Endothelial cell of umbilical vein (primary cell): ENCODE results near the gene PTPRT. TPM values are rescaled to one million over a fixed set of nuclear protein-coding genes. Genes with fewer than 3 reads are reported as not detected.

Experiments
- BruUV-seq: library from RNA; stranded (reverse); fragments of 400-500 nt; replicated peaks from 2 replicates; lab custom pipeline; 2021; lab: Mats Ljungman, UMichigan
- CTCF ChIA-PET: fragments of 300-600, 350-600 bp; sonication (Branson Sonifier 250); formaldehyde crosslinking; loops from one replicate; lab custom pipeline; 2021; ENCODE audit warnings: antibody characterized with exemption, inconsistent platforms; lab: Charles Lee
- POLR2A ChIA-PET: fragments of 300-600, 350-600 bp; sonication (Branson Sonifier 250); formaldehyde crosslinking; loops from one replicate; lab custom pipeline; 2021; ENCODE audit warnings: antibody characterized with exemption, inconsistent platforms; lab: Charles Lee
- DNase-seq: peaks from one replicate; pipeline ENCODE4 v3.0.0-alpha.2; 2011; ENCODE audit warnings: low read depth, low spot score
- FAIRE-seq: peaks from 2 replicates; lab custom pipeline; 2011; peaks lifted over from hg19 to GRCh38; lab: Jason Lieb, UNC
- H2AFZ ChIP-seq: 2 replicates; pipeline ENCODE4 v1.6.0; 2012; ENCODE audit warnings: low read depth, low read length, control low read depth, inconsistent platforms
- H3K27ac ChIP-seq: 2 replicates; pipeline ENCODE4 v1.5.1; 2011; ENCODE audit warnings: low read depth, mild to moderate bottlenecking, control low read depth, low read length, moderate library complexity; ENCODE audit not compliant: insufficient read depth
- H3K27me3 ChIP-seq, 2 experiments: 2 replicates each; pipeline versions ENCODE4 v1.6.0 to v1.6.1; 2011; ENCODE audit warnings: low read length in 2 of 2, mixed read lengths in 1 of 2; ENCODE audit not compliant: control insufficient read depth in 2 of 2, insufficient read depth in 2 of 2
- H3K36me3 ChIP-seq, 2 experiments: 2 replicates in 1 of 2; 3 replicates in 1 of 2; pipeline ENCODE4 v1.5.1; 2011; ENCODE audit warnings: low read length in 2 of 2, mild to moderate bottlenecking in 1 of 2, moderate library complexity in 1 of 2; ENCODE audit not compliant: control insufficient read depth in 2 of 2, insufficient read depth in 2 of 2; ENCODE audit errors: extremely low read depth in 1 of 2
- H3K4me1 ChIP-seq: 3 replicates; pipeline ENCODE4 v1.5.1; 2011; ENCODE audit warnings: mild to moderate bottlenecking, low read length; ENCODE audit not compliant: control insufficient read depth, insufficient read depth; ENCODE audit errors: extremely low read depth
- H3K4me2 ChIP-seq: 2 replicates; pipeline ENCODE4 v1.6.1; 2011; ENCODE audit warnings: low read length, control low read depth, mixed read lengths; ENCODE audit not compliant: insufficient read depth
- H3K4me3 ChIP-seq, 3 experiments: fragments of 200-600 bp in 1 of 3; sonication (generic), shearing (Covaris generic) in 1 of 3; replicated peaks in 1 of 3; 2 replicates each; pipeline ENCODE4 v1.5.1; 2011 to 2016; ENCODE audit warnings: control low read depth in 3 of 3, low read length in 3 of 3, mild to moderate bottlenecking in 2 of 3, inconsistent platforms in 1 of 3, low read depth in 1 of 3, moderate library complexity in 1 of 3; ENCODE audit not compliant: insufficient read depth in 1 of 3
- H3K79me2 ChIP-seq: 2 replicates; pipeline ENCODE4 v1.6.0; 2012; ENCODE audit warnings: low read length, inconsistent platforms; ENCODE audit not compliant: control insufficient read depth, insufficient read depth
- H3K9ac ChIP-seq: replicated peaks from 2 replicates; pipeline ENCODE3; 2011; ENCODE audit warnings: low read length, control low read depth; ENCODE audit not compliant: insufficient read depth; ENCODE audit errors: extremely low read depth
- H3K9me1 ChIP-seq: replicated peaks from 3 replicates; pipeline ENCODE4 v1.6.0; 2011; ENCODE audit warnings: mild to moderate bottlenecking, low read length; ENCODE audit not compliant: control insufficient read depth, insufficient read depth; ENCODE audit errors: extremely low read depth
- H3K9me3 ChIP-seq: replicated peaks from 2 replicates; pipeline ENCODE4 v1.5.1; 2012; ENCODE audit warnings: low read length, inconsistent platforms; ENCODE audit not compliant: control insufficient read depth, insufficient read depth
- H4K20me1 ChIP-seq: replicated peaks from 2 replicates; pipeline ENCODE3; 2011; ENCODE audit warnings: mild to moderate bottlenecking, low read length; ENCODE audit not compliant: control insufficient read depth, insufficient read depth; ENCODE audit errors: extremely low read depth
- EZH2 ChIP-seq: IDR thresholded peaks from 2 replicates; pipeline ENCODE4 v1.6.1; 2012; ENCODE audit warnings: borderline replicate concordance, low read depth, mild to moderate bottlenecking, moderate library complexity, low read length, inconsistent platforms; ENCODE audit not compliant: severe bottlenecking
- FOS ChIP-seq: IDR thresholded peaks from 2 replicates; pipeline ENCODE4 v1.6.1; 2011; ENCODE audit warnings: mild to moderate bottlenecking, low read length, moderate library complexity, borderline replicate concordance; ENCODE audit not compliant: insufficient read depth
- JUN ChIP-seq: IDR thresholded peaks from 2 replicates; pipeline ENCODE4 v1.6.1; 2011; ENCODE audit warnings: borderline replicate concordance, low read depth; ENCODE audit not compliant: insufficient read length, insufficient read depth
- POLR2AphosphoS5 ChIP-seq: IDR thresholded peaks from 2 replicates; pipeline ENCODE4 v1.6.1; 2012; ENCODE audit warnings: low read depth, mild to moderate bottlenecking, control low read depth, low read length, moderate library complexity; ENCODE audit not compliant: insufficient read depth
- dilution Hi-C: fragments of 300-500 bp; cut with MboI; formaldehyde crosslinking; loops from one replicate; pipeline ENCODE4 v1.15.0; 2019; ENCODE audit warnings: low sequenced_read_pairs; ENCODE audit not compliant: extremely low pct_ligation_motif_present
- intact Hi-C: fragments of 100-400 bp; cut with micrococcal nuclease; formaldehyde crosslinking; loops from one replicate; pipeline ENCODE4 v1.10.0; 2022
- polyA plus RNA-seq, 4 experiments: library from polyadenylated mRNA; depleted of rRNA in 3 of 4; stranded (reverse) in 3 of 4; unstranded in 1 of 4; fragments of >200 nt; gene quantifications; 2 replicates each; pipeline versions ENCODE4 v1.2.1 to v1.2.3, GENCODE V29; 2011 to 2012; ENCODE audit warnings: missing spikeins in 1 of 4
- total RNA-seq: library from RNA; stranded (reverse); gene quantifications from 2 replicates; pipeline ENCODE4 v1.2.3, GENCODE V29; 2021
- TF ChIP-seq, protein P1 (sequence below), 2 donors: IDR thresholded peaks; 1 replicate in 1 of 2; 2 replicates in 1 of 2; pipeline ENCODE4 v1.5.1; 2011; ENCODE audit warnings: low read length in 2 of 2, mild to moderate bottlenecking in 2 of 2, moderate library complexity in 2 of 2, control low read depth in 1 of 2, inconsistent platforms in 1 of 2, low read depth in 1 of 2; ENCODE audit not compliant: insufficient read depth in 1 of 2; ENCODE audit errors: extremely low read depth in 1 of 2
- TF ChIP-seq, protein P2 (sequence below): IDR thresholded peaks from 2 replicates; pipeline ENCODE4 v1.6.1; 2011; ENCODE audit not compliant: insufficient read depth, insufficient read length

Gene PTPRT
- total and polyA plus RNA-seq, 2 donors (not counting 3 experiments of a cell fraction or from before 2014, with no cell fraction given), result not detected

DNA sequence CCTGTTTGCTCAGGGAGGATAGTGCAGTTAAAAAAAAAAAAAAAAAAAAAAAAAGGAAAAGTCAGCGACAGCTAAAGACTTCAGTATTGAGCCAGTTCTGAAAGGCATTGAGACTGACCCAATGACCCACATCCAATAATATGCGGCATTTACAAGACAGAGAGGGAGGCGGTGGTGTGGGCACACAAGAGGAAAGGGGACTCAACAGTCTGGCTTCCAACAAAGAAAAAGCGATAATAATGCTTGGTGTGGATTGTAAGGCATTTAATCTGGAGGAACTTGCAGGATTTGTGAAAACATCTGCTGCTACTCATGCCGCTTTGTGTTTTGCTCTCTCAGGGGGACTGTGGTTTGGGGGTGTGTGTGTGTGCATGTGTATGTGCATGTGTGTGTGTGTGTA lies 787.3 kb downstream of the PTPRT start:
- Histone ChIP-seq H3K4me3 (no peak overlapping the region), H2AFZ (no peak overlapping the region), H4K20me1 (no peaks in the 10 kb centered on the region), H3K27ac (no peak overlapping the region), H3K4me2 (no peak overlapping the region), H3K9ac (no peak overlapping the region), H3K9me1 (no peaks in the 10 kb centered on the region), H3K27me3 (no peaks in the 10 kb centered on the region), H3K79me2 (no peaks in the 10 kb centered on the region), H3K9me3 (peaks cover 5% of the 10 kb centered on the region), H3K4me1 (no peaks in the 10 kb centered on the region), H3K36me3 (no peaks in the 10 kb centered on the region)
- ChIA-PET POLR2A (no interaction called here), CTCF (no interaction called here)
- FAIRE-seq (no peak), DNase-seq (no peak)
- intact Hi-C loops, result no loop called here
- dilution Hi-C loops, result no loop called here
- BruUV-seq, result no TSS peak
- TF ChIP-seq EZH2 (no peak), JUN (no peak), FOS (no peak), POLR2AphosphoS5 (no peak)
- TF ChIP-seq, protein P1, sequence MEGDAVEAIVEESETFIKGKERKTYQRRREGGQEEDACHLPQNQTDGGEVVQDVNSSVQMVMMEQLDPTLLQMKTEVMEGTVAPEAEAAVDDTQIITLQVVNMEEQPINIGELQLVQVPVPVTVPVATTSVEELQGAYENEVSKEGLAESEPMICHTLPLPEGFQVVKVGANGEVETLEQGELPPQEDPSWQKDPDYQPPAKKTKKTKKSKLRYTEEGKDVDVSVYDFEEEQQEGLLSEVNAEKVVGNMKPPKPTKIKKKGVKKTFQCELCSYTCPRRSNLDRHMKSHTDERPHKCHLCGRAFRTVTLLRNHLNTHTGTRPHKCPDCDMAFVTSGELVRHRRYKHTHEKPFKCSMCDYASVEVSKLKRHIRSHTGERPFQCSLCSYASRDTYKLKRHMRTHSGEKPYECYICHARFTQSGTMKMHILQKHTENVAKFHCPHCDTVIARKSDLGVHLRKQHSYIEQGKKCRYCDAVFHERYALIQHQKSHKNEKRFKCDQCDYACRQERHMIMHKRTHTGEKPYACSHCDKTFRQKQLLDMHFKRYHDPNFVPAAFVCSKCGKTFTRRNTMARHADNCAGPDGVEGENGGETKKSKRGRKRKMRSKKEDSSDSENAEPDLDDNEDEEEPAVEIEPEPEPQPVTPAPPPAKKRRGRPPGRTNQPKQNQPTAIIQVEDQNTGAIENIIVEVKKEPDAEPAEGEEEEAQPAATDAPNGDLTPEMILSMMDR (IDR thresholded peaks at IDR 0.05; ENCODE audit: extremely low read depth in 1 of 2, insufficient read depth in 1 of 2, low read depth in 1 of 2, low read length in 2 of 2), result no peak
- TF ChIP-seq, protein P2, sequence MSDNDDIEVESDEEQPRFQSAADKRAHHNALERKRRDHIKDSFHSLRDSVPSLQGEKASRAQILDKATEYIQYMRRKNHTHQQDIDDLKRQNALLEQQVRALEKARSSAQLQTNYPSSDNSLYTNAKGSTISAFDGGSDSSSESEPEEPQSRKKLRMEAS, result no peak
